ENCODE results near the gene JMJD6.
A peak's percentile ranks its signal among the peaks of the same experiment; 100 is the strongest.

Gene JMJD6

GRCh38 chr17:76679239-76679638, 47.2 kb downstream of the JMJD6 start:
- no peak for DNase-seq (ENCODE audit: low read depth)

- DNase-seq (ENCODE audit: low read depth) = peak; percentile 21
These were observed 48.1 kb downstream of the JMJD6 start for GRCh38 chr17:76678330-76678729.

- DNase-seq (ENCODE audit: low read depth) = no peak
These were observed 49.0 kb downstream of the JMJD6 start for GRCh38 chr17:76677406-76677805.

- no peak for DNase-seq (ENCODE audit: low read depth)
These were observed 49.8 kb downstream of the JMJD6 start for GRCh38 chr17:76676629-76677028.

GRCh38 chr17:76675648-76676047, 50.8 kb downstream of the JMJD6 start:
- no peak for DNase-seq (ENCODE audit: low read depth)

GRCh38 chr17:76674600-76674999, 51.8 kb downstream of the JMJD6 start:
- no peak for DNase-seq (ENCODE audit: low read depth)

- no peak for DNase-seq (ENCODE audit: low read depth)
These were observed 52.7 kb downstream of the JMJD6 start for GRCh38 chr17:76673729-76674128.

- no peak for DNase-seq (ENCODE audit: low read depth)
These were observed 53.5 kb downstream of the JMJD6 start for GRCh38 chr17:76672892-76673291.

- DNase-seq (ENCODE audit: low read depth) = no peak
These were observed 54.0 kb downstream of the JMJD6 start for GRCh38 chr17:76672270-76672851.

GRCh38 chr17:76671912-76672262, 54.5 kb downstream of the JMJD6 start:
- no peak for DNase-seq (ENCODE audit: low read depth)

GRCh38 chr17:76671123-76671911, 55.1 kb downstream of the JMJD6 start:
- DNase-seq (ENCODE audit: low read depth) = peak; percentile 96

GRCh38 chr17:76670718-76671122, 55.7 kb downstream of the JMJD6 start:
- DNase-seq (ENCODE audit: low read depth) = no peak

GRCh38 chr17:76670020-76670717, 56.2 kb downstream of the JMJD6 start:
- no peak for DNase-seq (ENCODE audit: low read depth)
